GM19395 (cell line): ENCODE data around the gene MTHFD1.
A peak's percentile ranks its signal among the peaks of the same experiment; 100 is the strongest.

Source experiments
- ATAC-seq: cut with Tn5 transposase; IDR thresholded peaks from one replicate; pipeline ENCODE4 v1.9.1; 2021; ENCODE audit warnings: mild to moderate bottlenecking, moderate library complexity; ENCODE audit not compliant: unreplicated experiment

The MTHFD1 gene

DNA sequence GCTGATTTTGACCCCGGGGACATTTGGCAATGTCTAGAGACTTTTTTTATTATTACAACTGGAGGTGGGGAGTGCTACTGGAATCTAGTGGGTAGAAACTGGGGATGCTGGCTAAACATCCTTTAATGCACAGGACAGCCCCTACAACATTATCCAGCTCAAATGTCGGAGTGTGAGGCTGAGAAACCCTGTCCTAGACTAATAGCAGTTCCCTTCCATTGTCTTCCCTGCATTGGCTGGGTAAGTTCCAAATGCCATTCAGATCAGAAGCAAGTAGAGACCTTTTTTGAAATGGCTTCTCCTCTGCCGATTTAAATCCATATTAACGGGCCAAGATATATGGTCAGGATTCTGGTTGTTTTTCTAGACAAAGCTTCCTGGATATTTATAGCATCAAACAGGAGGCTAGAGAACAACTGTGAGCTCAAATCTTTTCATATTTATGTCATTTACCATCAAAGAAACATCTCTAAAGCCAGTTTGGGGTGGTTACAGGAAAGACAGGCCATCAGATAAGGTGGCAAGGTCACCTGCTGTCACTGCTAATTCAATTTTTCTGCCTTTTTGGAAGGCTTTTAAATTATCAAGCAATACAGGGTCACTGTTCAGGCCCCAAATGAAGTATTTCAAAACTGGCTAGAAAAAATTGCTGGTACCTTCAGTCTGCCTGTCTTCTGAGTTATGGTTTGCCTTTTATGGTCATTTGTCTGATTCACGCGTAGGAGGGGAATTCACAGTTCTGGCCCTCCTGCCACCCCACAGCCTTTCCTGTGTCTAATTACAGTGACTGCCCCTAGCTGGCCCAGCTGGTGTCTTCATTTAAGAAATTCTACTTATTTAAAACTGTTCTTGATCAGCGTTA lies 57.1 kb downstream of the MTHFD1 start:
- peak; percentile 98 for ATAC-seq

DNA sequence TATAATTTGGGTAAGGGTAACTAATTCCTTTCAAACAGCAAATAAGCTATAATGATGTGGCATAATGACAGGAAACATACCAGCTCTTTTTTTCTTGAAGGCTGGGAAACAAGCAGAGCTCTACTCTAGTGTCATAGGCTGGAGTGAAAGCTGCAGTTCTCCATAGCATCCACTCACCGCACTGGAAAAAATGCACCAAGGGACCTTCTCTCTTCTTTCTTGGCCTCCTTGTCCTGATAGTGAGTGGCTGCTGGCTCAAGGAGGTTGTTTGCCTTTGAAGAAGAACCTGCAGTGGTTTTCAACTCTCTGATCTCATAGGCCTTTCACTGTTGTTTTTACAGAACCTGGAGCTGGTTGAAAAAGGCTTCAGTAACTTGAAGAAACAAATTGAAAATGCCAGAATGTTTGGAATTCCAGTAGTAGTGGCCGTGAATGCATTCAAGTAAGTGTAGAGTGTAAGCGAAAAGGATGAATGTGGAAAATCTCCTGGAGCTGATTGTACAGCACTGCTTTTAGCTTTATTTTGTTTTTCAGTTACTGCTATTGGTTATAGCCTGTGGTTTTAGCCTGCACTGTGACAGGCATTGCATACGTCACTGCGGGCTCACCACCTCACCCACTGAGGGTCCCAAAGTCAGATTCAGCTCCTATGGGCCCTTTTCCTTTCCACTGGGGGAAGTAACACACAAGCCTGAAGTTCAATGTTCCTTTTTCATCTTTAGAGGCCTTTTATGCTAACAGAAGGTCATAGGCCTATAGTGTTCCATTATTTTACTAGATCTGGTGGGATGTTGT lies 59.9 kb downstream of the MTHFD1 start:
- no peak for ATAC-seq

GRCh38 chr14:64450255-64450654 lies 62.1 kb downstream of the MTHFD1 start:
- no peak for ATAC-seq

DNA sequence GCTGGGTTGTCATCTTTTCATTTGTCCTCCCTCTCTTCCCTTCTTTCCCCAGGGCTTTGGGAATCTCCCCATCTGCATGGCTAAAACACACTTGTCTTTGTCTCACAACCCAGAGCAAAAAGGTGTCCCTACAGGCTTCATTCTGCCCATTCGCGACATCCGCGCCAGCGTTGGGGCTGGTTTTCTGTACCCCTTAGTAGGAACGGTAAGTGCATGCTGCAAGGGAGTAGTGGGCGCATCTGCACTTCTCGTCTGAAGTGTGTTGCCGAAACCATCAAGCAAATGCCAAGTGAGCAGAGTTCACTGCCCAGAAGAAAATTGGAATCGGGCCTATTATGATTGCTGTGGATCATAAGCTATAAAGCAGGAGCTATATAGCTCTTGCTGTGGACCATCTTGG lies 66.5 kb downstream of the MTHFD1 start:
- no peak for ATAC-seq

DNA sequence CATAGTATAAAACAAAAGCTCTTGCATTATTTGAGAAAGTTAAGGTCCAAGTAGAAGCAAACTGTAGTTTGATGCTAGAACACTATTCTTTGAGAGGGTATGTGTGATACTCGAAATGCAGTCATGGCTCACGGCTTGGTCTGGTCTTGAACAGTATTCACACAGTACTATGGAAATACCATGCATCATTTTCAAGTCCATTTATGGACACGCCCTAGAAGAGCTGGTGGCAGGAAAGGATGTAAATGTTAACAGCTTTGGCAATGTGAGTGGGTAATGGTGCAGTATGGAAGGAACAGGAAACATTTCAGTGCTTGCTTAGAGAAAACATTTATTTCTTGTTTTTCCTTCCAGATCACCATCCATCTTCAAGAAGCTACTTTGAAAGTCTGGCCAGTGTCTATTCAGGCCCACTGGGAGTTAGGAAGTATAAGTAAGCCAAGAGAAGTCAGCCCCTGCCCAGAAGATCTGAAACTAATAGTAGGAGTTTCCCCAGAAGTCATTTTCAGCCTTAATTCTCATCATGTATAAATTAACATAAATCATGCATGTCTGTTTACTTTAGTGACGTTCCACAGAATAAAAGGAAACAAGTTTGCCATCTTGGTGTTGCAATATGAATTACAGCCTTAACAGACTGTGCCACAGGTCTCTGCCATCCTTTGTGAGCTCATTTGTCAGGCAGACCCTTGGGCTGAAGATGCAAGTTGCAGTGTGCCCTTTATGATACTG lies 71.4 kb downstream of the MTHFD1 start:
- no peak for ATAC-seq

DNA sequence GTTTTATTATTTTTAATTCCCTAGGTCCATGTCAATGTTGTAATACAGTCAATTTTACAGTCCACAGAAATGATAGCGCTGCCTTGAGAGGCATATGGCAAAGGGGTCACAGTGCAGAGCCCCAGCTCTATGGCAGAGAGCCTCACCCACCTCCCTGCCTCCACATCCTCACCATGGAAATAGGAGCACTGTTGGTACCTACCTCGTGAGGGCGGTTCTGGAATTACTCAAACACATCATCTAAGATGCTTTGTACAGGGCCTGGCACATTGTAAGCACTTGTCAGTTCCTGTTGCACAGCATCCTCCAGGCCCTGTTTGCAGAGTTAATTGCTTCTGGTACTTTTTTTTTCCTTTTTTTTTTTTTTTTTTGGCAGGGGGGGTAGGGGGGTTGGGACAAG lies 73.1 kb downstream of the MTHFD1 start:
- ATAC-seq: no peak

GRCh38 chr14:64463195-64463594 lies 75.0 kb downstream of the MTHFD1 start:
- ATAC-seq: no peak

DNA sequence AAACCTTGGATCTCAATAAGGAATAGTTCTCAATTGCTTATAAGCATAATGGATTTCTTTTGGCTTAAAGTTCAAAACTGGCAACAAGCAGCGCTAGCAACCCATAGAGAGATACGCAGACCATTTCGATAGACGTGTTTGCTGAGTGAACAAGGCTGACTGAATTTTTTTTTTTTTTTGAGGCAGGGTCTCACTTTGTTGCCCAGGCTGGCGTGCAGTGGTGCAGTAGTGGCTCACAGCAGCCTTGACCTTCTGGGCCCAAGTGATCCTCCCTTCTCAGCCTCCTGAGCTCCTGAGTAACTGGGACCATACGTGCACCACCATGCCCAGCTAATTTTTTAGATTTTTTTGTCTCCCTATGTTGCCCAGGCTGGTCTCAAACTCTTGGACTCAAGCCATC lies 75.7 kb downstream of the MTHFD1 start:
- ATAC-seq: no peak

- ATAC-seq: peak; percentile 5
Measured at GRCh38 chr14:64464651-64465050, 76.5 kb downstream of the MTHFD1 start.

DNA sequence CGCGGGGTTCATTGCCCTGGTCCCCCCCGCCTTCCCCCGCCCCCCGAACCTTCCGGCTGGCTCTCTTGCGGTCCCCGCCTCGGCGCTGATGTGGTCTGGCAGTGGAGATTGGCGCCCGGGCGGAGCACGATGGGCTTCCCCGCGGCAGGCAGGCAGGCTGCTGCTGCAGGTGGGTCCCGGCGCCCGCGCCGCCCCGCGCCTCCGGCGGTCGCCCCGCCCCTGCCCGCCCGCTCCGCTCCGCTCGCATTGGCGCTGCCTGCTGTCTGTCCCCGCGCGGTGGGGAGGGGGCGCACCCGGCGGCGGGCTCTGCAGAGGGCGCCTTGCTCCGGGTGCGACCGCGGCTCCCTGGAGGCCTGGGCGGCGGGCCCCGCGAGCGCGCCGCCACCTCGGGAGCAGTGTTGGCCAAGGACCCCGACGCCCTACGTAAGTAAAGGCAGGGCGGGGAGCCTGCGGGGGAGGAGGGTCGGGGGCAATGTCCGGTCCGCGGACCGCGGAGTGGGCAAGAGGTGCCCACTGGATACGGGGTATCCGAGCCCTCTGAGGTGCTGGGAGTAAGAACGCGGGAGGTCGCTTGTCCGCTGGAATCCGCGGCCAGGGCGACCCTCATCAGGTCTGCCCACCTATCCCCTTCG lies 77.2 kb downstream of the MTHFD1 start, which contains the start of gene AKAP5:
Gene AKAP5, plus strand, starts transcription at position 309 of the 632 bp plus-strand sequence. CDS start 2,896 bp downstream, outside the sequence.
- ATAC-seq: peak; percentile 59

DNA sequence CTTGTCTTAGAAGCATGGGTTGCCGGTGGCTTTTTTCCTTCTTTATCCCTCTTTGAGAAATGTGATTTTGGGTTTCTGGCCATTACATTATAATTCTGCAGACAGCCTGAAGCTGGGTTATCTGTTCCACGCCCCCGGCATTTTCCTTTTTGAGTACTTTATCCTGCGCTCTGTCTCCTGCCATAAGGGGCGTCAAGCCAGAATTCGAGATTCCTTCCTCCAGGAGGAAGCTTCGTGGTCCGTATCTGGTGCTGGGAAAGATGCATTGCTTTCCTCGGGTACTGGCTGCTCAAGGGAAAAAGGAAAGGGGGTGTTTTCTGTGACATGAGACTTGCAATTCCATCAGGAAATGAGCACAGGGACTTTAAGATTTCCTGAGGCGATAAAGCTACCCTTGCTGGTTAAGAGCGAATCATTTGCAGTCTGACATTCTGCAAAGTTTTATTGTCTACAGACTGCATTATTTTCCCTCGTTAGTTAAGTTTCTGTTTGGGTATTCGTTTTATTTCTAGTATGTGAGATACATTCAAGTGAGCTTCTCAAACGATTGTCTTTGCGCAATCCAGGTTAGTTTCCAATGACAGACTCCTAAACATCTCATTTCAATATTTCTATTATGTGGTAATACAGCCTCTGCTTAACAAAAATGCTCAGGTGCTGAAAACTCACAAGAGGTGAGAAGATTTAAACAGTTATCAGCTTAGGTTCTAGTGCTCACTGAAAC lies 77.8 kb downstream of the MTHFD1 start:
- no peak for ATAC-seq

GRCh38 chr14:64467101-64467500 lies 78.9 kb downstream of the MTHFD1 start:
- ATAC-seq: no peak

DNA sequence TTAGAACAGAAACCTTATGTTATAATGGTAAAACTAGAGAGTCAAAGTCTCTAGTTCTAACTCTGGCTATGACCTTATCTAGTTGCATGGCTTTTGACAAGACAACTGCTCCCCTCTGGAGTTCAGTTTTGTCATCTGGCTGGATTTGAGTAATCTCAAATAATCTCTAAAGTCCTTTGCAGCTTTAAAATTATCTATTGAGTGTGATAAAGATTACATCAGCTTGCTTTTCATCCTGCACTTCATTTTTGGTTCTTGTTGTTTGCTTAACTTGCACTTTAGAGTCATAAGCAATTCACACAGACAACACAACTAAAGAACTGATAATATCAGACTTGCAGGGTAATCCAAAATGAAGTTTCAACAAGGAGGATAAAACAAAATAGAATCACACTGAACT lies 79.4 kb downstream of the MTHFD1 start:
- ATAC-seq: no peak

DNA sequence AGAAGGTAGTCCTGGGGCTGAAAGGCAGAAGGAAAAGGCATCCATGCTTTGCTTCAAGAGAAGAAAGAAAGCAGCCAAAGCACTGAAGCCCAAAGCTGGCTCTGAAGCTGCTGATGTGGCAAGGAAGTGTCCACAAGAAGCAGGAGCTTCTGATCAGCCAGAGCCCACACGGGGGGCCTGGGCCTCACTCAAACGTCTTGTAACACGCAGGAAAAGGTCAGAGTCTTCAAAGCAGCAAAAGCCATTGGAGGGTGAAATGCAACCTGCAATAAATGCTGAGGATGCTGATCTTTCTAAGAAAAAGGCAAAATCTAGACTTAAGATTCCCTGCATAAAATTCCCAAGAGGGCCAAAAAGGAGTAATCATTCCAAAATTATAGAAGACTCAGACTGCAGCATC lies 80.3 kb downstream of the MTHFD1 start:
- no peak for ATAC-seq

DNA sequence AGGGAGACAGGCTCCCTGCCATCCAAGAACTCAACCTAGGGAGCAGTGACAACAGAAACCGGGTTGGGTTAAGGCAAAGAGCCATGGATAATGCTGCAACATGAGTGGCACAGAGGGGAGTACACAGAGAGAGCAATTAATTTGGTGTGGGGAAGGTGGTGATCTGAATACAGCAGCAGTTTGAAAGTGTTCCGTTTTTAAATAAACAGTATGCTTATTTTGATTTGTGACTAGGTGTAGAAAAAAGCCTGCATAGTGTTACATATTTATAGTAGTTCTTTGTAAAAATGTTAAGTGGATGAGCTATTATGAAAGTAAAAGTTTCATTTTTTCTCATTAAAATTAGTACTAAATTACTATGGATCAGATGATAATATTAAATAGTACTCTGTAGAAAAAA lies 85.9 kb downstream of the MTHFD1 start:
- no peak for ATAC-seq

DNA sequence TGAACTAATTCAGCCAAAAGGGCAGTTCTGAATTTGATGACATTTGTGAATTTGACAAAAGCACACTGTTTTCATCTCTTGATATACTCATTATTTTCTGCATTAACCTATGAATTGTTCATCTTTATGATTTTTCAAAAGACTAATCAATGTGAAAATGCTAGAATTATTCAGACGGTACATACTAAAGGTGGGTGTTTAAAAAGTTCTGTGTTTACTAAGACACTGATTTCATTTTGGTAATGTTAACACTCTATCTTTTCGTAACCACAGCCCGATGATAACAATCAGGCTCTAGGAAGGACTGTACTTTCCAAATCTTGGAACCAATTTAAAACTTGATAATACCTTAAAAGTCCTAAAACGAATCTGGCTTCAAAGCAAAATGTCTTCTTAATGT lies 86.5 kb downstream of the MTHFD1 start:
- no peak for ATAC-seq

DNA sequence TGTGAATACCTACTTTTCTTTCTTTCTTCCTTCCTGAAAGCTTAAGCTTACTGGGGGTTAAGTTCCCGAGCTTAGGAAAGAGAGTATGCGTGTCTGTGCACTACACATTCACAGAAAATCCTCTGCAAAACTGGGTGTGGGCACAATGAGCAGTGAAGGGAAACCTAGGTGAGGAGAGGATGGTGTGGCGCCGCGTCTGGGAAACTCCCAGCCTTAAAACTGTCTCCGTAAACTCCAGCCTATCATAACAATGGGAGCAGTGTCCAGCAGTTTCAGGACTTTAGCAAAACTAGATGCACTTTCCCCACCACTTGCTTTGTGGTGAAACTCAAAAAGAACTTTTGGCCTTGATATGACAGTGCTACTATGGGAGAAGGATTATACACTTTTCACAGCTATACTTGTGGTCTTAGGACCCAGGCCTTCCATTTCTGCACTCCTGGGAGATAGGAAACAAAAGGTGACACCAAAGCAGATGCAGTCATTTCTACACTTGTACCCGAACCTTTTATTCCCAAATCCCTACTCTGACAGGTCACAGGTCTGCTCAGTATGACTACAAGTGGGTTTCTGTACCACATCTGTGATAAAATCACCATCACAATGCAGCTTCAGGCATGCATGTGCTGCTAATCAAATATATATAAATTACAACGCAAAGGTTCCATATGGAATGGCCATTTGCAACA lies 87.6 kb downstream of the MTHFD1 start:
- no peak for ATAC-seq

DNA sequence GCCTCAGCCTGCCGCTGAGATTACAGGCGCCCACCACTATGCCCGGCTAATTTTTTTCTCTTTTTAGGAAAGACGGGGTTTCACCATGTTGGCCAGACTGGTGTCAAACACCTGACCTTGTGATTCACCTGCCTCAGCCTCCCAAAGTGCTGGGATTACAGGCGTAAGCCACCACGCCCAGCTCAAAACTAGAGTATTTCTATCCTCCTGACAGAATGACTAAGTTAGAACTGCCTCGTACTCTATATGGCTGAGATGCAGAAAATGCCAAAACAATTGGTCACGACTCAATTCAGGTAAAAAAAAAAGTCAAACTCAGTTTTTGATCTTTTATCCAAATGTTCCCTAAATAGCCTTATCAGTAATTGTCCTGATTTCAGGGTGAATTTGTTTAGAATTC lies 88.3 kb downstream of the MTHFD1 start:
- ATAC-seq: no peak

DNA sequence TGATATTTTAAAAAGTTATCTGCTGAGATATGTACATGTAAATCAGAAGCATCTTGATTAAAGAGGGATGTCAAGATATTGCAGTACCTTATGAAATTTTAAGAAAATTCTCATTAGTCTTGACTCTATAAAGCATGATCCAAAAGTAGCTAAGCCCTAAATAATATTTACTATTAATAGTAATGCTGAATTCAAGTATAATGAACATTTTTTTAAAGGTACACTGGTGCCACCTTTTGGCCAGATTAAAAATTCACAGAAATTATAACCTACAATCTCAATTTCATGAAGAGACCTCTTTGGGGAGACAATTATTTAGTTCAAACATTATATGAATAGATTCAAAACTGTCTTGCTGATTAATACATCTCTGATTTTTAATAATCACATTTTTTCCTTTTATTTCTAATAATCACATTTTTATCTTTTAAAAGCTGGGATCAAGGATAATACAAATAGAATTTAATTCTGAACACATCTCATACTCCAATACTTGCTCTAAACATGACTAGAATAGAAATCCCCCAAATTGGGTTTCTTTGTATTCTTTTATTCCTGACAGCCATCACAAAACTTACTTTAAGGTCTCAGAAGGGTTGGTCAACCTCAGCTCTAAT lies 90.6 kb downstream of the MTHFD1 start:
- ATAC-seq: no peak
